Measurements from ENCODE around the gene KCNQ1. TPM values are rescaled to one million over a fixed set of nuclear protein-coding genes. Genes with fewer than 3 reads are reported as not detected.

Gene KCNQ1
- polyA plus RNA-seq, 1 donor from 2014 or later: not detected

- Histone ChIP-seq H3F3A (ENCODE audit: insufficient read depth, low read length, poor library complexity, severe bottlenecking) (no peaks in the 10 kb centered on the region), H4K20me1 (ENCODE audit: insufficient read depth) (no peaks in the 10 kb centered on the region), H3K9ac (ENCODE audit: low read length) (no peak overlapping the region), H3K79me2 (replicated peaks; ENCODE audit: insufficient read depth, low read length) (no peaks in the 10 kb centered on the region), H3K27me3 (ENCODE audit: insufficient read depth, low read depth, low read length) (no peaks in the 10 kb centered on the region), H2AFZ (ENCODE audit: low read depth, low read length) (no peak overlapping the region), H3K9me2 (ENCODE audit: insufficient read depth, low read length) (no peaks in the 10 kb centered on the region), H3K27ac (ENCODE audit: low read length) (no peak overlapping the region), H3K4me3 (ENCODE audit: low read length) (no peak overlapping the region), H3K4me2 (ENCODE audit: low read length) (no peak overlapping the region), H3K9me3 (ENCODE audit: low read length) (peaks cover 14% of the 10 kb centered on the region), H3K36me3 (ENCODE audit: insufficient read depth, low read length) (no peaks in the 10 kb centered on the region)
- TF ChIP-seq REST (IDR thresholded peaks at IDR 0.05; ENCODE audit: borderline replicate concordance) (no peak), MXI1 (conservative IDR thresholded peaks at IDR 0.05; ENCODE audit: poor library complexity, severe bottlenecking) (no peak), SMC3 (conservative IDR thresholded peaks at IDR 0.05; ENCODE audit: poor library complexity) (no peak), RAD21 (conservative IDR thresholded peaks at IDR 0.05) (no peak), POLR2AphosphoS5 (IDR thresholded peaks at IDR 0.05) (no peak), EZH2 (IDR thresholded peaks at IDR 0.05; ENCODE audit: borderline replicate concordance, insufficient read depth, low read length, poor library complexity, severe bottlenecking) (no peak), EP300 (conservative IDR thresholded peaks at IDR 0.05; ENCODE audit: poor library complexity, severe bottlenecking) (no peak), CTCF (IDR thresholded peaks at IDR 0.05; ENCODE audit: poor library complexity, severe bottlenecking) (no peak), TAF1 (IDR thresholded peaks at IDR 0.05; ENCODE audit: low read depth) (no peak)
These were observed 205.6 kb downstream of the KCNQ1 start for GRCh38 chr11:2650343-2650867.

- Histone ChIP-seq H3K27me3 (ENCODE audit: insufficient read depth, low read depth, low read length) (no peaks in the 10 kb centered on the region), H3K9me2 (ENCODE audit: insufficient read depth, low read length) (no peaks in the 10 kb centered on the region), H3K9me3 (ENCODE audit: low read length) (peaks cover 10% of the 10 kb centered on the region), H3K4me3 (ENCODE audit: low read length) (no peak overlapping the region), H3K27ac (ENCODE audit: low read length) (no peak overlapping the region), H2AFZ (ENCODE audit: low read depth, low read length) (no peak overlapping the region), H3K9ac (ENCODE audit: low read length) (no peak overlapping the region), H3K4me2 (ENCODE audit: low read length) (no peak overlapping the region), H3K36me3 (ENCODE audit: insufficient read depth, low read length) (no peaks in the 10 kb centered on the region), H3K79me2 (replicated peaks; ENCODE audit: insufficient read depth, low read length) (no peaks in the 10 kb centered on the region), H3F3A (ENCODE audit: insufficient read depth, low read length, poor library complexity, severe bottlenecking) (no peaks in the 10 kb centered on the region), H4K20me1 (ENCODE audit: insufficient read depth) (no peaks in the 10 kb centered on the region)
- TF ChIP-seq TAF1 (IDR thresholded peaks at IDR 0.05; ENCODE audit: low read depth) (no peak), SMC3 (conservative IDR thresholded peaks at IDR 0.05; ENCODE audit: poor library complexity) (no peak), MXI1 (conservative IDR thresholded peaks at IDR 0.05; ENCODE audit: poor library complexity, severe bottlenecking) (no peak), REST (IDR thresholded peaks at IDR 0.05; ENCODE audit: borderline replicate concordance) (no peak), EZH2 (IDR thresholded peaks at IDR 0.05; ENCODE audit: borderline replicate concordance, insufficient read depth, low read length, poor library complexity, severe bottlenecking) (no peak), EP300 (conservative IDR thresholded peaks at IDR 0.05; ENCODE audit: poor library complexity, severe bottlenecking) (no peak), RAD21 (conservative IDR thresholded peaks at IDR 0.05) (no peak), CTCF (IDR thresholded peaks at IDR 0.05; ENCODE audit: poor library complexity, severe bottlenecking) (no peak), POLR2AphosphoS5 (IDR thresholded peaks at IDR 0.05) (no peak)
These were observed 206.3 kb downstream of the KCNQ1 start for GRCh38 chr11:2651054-2651617.

All from neural cell (in vitro differentiated cells).